HUES64 (cell line): Measurements from ENCODE around the gene NTHL1. TPM values are rescaled to one million over a fixed set of nuclear protein-coding genes. Genes with fewer than 3 reads are reported as not detected.
A peak's percentile ranks its signal among the peaks of the same experiment; 100 is the strongest.

Source experiments
- H3K27ac ChIP-seq: 2 replicates; pipeline ENCODE4 v1.7.0; 2013; ENCODE audit warnings: low read depth, low read length, inconsistent platforms
- H3K27me3 ChIP-seq: 2 replicates; pipeline ENCODE4 v1.6.1; 2013; ENCODE audit warnings: mild to moderate bottlenecking, low read length; ENCODE audit not compliant: insufficient read depth
- H3K36me3 ChIP-seq: 2 replicates; pipeline ENCODE4 v1.6.1; 2013; ENCODE audit warnings: mild to moderate bottlenecking, low read length; ENCODE audit not compliant: insufficient read depth
- H3K4me1 ChIP-seq: 2 replicates; pipeline ENCODE4 v1.6.1; 2013; ENCODE audit warnings: mild to moderate bottlenecking, low read length, moderate library complexity; ENCODE audit not compliant: insufficient read depth
- H3K4me3 ChIP-seq: 2 replicates; pipeline ENCODE4 v1.5.1; 2013; ENCODE audit warnings: mild to moderate bottlenecking, low read length, moderate library complexity
- H3K9ac ChIP-seq: 2 replicates; pipeline ENCODE4 v1.6.1; 2013; ENCODE audit warnings: mild to moderate bottlenecking, low read depth, low read length
- H3K9me3 ChIP-seq: 2 replicates; pipeline ENCODE4 v1.6.1; 2013; ENCODE audit warnings: low read depth, low read length; ENCODE audit not compliant: insufficient read depth
- WGBS: fragments of 150-250, 120-280 bp; methylation state at CpG from one replicate; pipeline ENCODE4 v1.1.7; 2013; ENCODE audit warnings: missing lambda C conversion rate; 5-methylcytosine and 5-hydroxymethylcytosine counted together
- polyA plus RNA-seq, 2 experiments: library from polyadenylated mRNA; stranded (reverse); fragments of 50-300 nt; gene quantifications; one replicate each; pipeline ENCODE4 v1.2.3, GENCODE V29; 2013

NTHL1 gene
- polyA plus RNA-seq (2013, experiment 1 of 2) = 53.2 TPM
- polyA plus RNA-seq (2013, experiment 2 of 2) = 44.9 TPM

GRCh38 chr16:2047330-2048115 is at the start of gene NTHL1, which contains the start of gene TSC2:
TSS of gene NTHL1 (minus strand) at chr16:2047834. CDS start at chr16:2047823, 11 bp downstream.
TSS of gene TSC2 (plus strand) at chr16:2047985. CDS start at chr16:2048616, 631 bp downstream.
- Histone ChIP-seq H3K36me3 (peaks cover 29% of the 10 kb centered on the region), H3K4me1 (peaks cover 9% of the 10 kb centered on the region; the same call in 1 of the 2 replicates), H3K9me3 (no peaks in the 10 kb centered on the region), H3K27ac (no peak within 1 kb of the TSS), H3K27me3 (no peaks in the 10 kb centered on the region), H3K9ac (peak within 1 kb of the TSS; percentile 67), H3K4me3 (peak within 1 kb of the TSS; percentile 74)
- WGBS = under 1% methylated on average over 81 of the region's 81 CpGs

DNA sequence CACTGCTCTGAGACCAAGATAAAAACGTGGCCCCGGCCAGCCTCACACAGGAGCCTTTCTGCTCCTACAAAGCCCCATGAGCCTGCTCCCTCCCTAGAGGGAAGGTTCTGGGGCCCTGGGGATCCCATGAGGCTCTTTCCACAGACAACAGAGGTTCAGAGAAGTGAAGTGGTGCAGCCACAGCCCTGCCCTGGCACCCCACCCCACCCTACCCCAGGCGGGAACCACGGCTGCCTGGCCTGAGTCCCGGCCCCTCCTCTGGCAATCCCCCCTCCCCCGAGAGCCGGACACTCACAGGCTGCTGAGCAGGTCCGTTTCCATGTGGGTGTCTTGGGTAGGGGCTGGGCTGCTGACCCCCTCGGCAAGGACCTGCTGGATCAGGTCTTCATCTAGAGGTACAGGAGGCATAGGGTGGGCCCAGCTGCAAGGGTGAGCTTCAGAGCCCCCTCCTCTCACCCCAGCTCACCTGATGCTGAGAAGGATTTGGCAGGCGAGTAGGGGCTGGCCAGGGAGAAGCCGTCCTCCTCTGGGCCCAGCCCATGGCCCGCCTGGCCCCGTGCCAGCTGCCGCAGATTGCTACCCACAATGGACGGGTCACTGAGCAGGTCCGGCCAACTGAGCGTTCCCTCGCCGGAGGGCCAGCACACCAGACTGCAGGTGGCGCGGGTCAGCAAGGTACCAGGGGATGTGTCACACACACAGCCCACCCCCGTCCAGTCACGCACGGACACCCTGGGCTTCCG is 49.4 kb upstream of the NTHL1 start:
- Histone ChIP-seq H3K36me3 (peaks cover 10% of the 10 kb centered on the region), H3K9me3 (no peaks in the 10 kb centered on the region), H3K4me1 (no peaks in the 10 kb centered on the region), H3K27me3 (no peaks in the 10 kb centered on the region), H3K4me3 (no peak overlapping the region), H3K27ac (no peak overlapping the region), H3K9ac (no peak overlapping the region)
- WGBS = 95% methylated on average over 23 of the region's 25 CpGs

GRCh38 chr16:2095918-2096582 is 48.4 kb upstream of the NTHL1 start:
- Histone ChIP-seq H3K27ac (no peak overlapping the region), H3K27me3 (no peaks in the 10 kb centered on the region), H3K4me3 (no peak overlapping the region), H3K9ac (no peak overlapping the region), H3K36me3 (peaks cover 10% of the 10 kb centered on the region), H3K4me1 (no peaks in the 10 kb centered on the region), H3K9me3 (no peaks in the 10 kb centered on the region)
- WGBS = 96% methylated on average over 23 of the region's 23 CpGs

- no peak overlapping the region for H3K27ac ChIP-seq
- H3K4me1 ChIP-seq = no peaks in the 10 kb centered on the region
- H3K9me3 ChIP-seq = no peaks in the 10 kb centered on the region
- H3K9ac ChIP-seq = no peak overlapping the region
- no peak overlapping the region for H3K4me3 ChIP-seq
- no peaks in the 10 kb centered on the region for H3K27me3 ChIP-seq
- 95% methylated on average over 26 of the region's 26 CpGs for WGBS
- H3K36me3 ChIP-seq = peaks cover 10% of the 10 kb centered on the region
These were observed 47.8 kb upstream of the NTHL1 start for GRCh38 chr16:2095315-2095853.

GRCh38 chr16:2093793-2094192 is 46.2 kb upstream of the NTHL1 start:
- Histone ChIP-seq H3K36me3 (peaks cover 18% of the 10 kb centered on the region), H3K27ac (no peak overlapping the region)
- 94% methylated on average over 15 of the region's 15 CpGs for WGBS

GRCh38 chr16:2092866-2093265 is 45.2 kb upstream of the NTHL1 start:
- H3K4me3 ChIP-seq = no peak overlapping the region
- H3K27ac ChIP-seq = no peak overlapping the region
- no peak overlapping the region for H3K9ac ChIP-seq
- 95% methylated on average over 13 of the region's 13 CpGs for WGBS
- H3K27me3 ChIP-seq = no peaks in the 10 kb centered on the region
- no peaks in the 10 kb centered on the region for H3K9me3 ChIP-seq
- no peaks in the 10 kb centered on the region for H3K4me1 ChIP-seq
- peaks cover 26% of the 10 kb centered on the region for H3K36me3 ChIP-seq

More at GRCh38 chr16:2093793-2094192, 46.2 kb upstream of the NTHL1 start:
- Histone ChIP-seq H3K9me3 (no peaks in the 10 kb centered on the region), H3K9ac (no peak overlapping the region), H3K4me1 (no peaks in the 10 kb centered on the region), H3K27me3 (no peaks in the 10 kb centered on the region), H3K4me3 (no peak overlapping the region)

- Histone ChIP-seq H3K27me3 (no peaks in the 10 kb centered on the region), H3K36me3 (peaks cover 29% of the 10 kb centered on the region), H3K9ac (peak overlapping the region; percentile 51), H3K9me3 (no peaks in the 10 kb centered on the region), H3K27ac (peak overlapping the region; percentile 6; the same call in 1 of the 2 replicates), H3K4me3 (peak overlapping the region; percentile 53), H3K4me1 (no peaks in the 10 kb centered on the region)
- 86% methylated on average over 16 of the region's 16 CpGs for WGBS
These were observed 44.6 kb upstream of the NTHL1 start for GRCh38 chr16:2092256-2092620.

GRCh38 chr16:2091547-2092255 is 44.1 kb upstream of the NTHL1 start:
- no peaks in the 10 kb centered on the region for H3K9me3 ChIP-seq
- H3K36me3 ChIP-seq = peaks cover 32% of the 10 kb centered on the region
- H3K4me3 ChIP-seq = peak overlapping the region; percentile 53
- peak overlapping the region; percentile 51 for H3K9ac ChIP-seq
- H3K4me1 ChIP-seq = no peaks in the 10 kb centered on the region
- 29% methylated on average over 49 of the region's 49 CpGs for WGBS
- H3K27me3 ChIP-seq = no peaks in the 10 kb centered on the region
- peak overlapping the region; percentile 6; the same call in 1 of the 2 replicates for H3K27ac ChIP-seq

DNA sequence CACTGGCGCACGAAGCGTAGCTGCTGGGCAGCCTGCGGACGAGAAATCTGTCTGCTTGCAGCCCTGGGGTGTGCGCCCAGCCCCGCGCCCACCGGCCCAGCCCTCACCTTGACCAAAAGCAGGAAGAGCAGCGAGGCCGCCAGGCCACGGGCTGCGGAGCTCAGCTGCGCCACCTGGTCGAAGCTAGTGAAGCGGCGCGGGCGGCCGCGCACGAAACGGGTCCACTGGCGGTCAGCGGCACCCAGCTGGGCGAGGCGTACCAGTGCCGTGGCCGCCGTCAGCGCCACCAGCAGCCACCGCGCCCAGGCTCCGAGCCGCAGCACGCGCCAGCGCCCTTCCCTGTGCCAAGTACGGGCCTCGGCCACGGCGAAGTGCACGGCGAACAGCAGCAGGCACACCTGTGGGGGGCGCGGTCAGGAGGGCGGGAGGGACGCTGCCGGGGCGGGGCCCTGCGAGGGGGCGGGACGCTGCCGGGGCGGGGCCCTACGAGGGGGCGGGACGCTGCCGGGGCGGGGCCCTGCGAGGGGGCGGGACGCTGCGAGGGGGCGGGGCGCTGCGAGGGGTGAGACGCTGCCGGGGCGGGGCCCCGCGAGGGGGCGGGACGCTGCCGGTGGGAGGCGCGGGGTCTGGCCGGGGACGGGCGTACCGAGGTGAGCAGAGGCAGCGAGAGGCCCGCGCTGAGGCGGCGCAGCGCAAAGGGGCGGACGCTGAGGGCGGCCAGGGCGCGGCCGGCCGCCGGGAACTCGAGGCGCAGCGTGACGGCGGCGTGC is 43.3 kb upstream of the NTHL1 start:
- 7% methylated on average over 101 of the region's 101 CpGs for WGBS
- Histone ChIP-seq H3K27me3 (no peaks in the 10 kb centered on the region), H3K9me3 (no peaks in the 10 kb centered on the region), H3K4me1 (no peaks in the 10 kb centered on the region), H3K9ac (peak overlapping the region; percentile 53), H3K4me3 (peak overlapping the region; percentile 62), H3K27ac (peak overlapping the region; percentile 46; the same call in 1 of the 2 replicates), H3K36me3 (peaks cover 39% of the 10 kb centered on the region)

GRCh38 chr16:2090481-2090776 is 42.8 kb upstream of the NTHL1 start:
- WGBS = 84% methylated on average over 14 of the region's 14 CpGs
- Histone ChIP-seq H3K4me3 (peak overlapping the region; percentile 62), H3K36me3 (peaks cover 40% of the 10 kb centered on the region), H3K27me3 (no peaks in the 10 kb centered on the region), H3K4me1 (no peaks in the 10 kb centered on the region), H3K9me3 (no peaks in the 10 kb centered on the region), H3K27ac (0 out of 2 replicates have a peak overlapping the region, but pooled peaks have one; percentile 46), H3K9ac (no peak overlapping the region; the same call in 1 of the 2 replicates)
